Measurements from ENCODE around the gene CPXM2.

Gene CPXM2

DNA sequence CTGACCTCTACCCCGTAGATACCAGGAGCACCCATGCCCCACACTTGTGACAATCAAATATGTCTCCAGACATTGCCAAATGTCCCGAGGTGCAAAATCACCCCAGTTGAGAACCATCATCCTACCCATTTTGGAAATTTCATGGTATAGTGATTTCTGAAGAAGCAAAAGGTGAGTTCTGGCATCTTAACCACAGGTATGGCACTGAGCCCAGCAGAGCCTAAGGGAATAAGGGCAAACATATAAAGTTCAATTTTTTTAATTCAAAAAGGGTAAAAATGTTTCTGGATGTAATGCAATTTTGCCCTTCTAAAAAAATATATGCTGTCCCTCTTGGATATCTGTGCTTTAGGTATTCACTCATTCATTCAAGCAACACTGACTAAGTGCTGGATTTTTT is 30.5 kb upstream of the CPXM2 start:
- no peaks in the 10 kb centered on the region for H3K9me3 ChIP-seq (ENCODE audit: severe bottlenecking)
- peaks cover 61% of the 10 kb centered on the region for H3K27me3 ChIP-seq (ENCODE audit: insufficient read depth, low read depth, severe bottlenecking)
- no peak overlapping the region for H3K4me3 ChIP-seq (ENCODE audit: low read depth, low read length)
- H3K36me3 ChIP-seq, result no peaks in the 10 kb centered on the region
- TF ChIP-seq, protein P1, sequence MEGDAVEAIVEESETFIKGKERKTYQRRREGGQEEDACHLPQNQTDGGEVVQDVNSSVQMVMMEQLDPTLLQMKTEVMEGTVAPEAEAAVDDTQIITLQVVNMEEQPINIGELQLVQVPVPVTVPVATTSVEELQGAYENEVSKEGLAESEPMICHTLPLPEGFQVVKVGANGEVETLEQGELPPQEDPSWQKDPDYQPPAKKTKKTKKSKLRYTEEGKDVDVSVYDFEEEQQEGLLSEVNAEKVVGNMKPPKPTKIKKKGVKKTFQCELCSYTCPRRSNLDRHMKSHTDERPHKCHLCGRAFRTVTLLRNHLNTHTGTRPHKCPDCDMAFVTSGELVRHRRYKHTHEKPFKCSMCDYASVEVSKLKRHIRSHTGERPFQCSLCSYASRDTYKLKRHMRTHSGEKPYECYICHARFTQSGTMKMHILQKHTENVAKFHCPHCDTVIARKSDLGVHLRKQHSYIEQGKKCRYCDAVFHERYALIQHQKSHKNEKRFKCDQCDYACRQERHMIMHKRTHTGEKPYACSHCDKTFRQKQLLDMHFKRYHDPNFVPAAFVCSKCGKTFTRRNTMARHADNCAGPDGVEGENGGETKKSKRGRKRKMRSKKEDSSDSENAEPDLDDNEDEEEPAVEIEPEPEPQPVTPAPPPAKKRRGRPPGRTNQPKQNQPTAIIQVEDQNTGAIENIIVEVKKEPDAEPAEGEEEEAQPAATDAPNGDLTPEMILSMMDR (IDR thresholded peaks at IDR 0.05; ENCODE audit: low read depth, low read length), result no peak
- no peak for DNase-seq
- H3K27ac ChIP-seq, result no peak overlapping the region

DNA sequence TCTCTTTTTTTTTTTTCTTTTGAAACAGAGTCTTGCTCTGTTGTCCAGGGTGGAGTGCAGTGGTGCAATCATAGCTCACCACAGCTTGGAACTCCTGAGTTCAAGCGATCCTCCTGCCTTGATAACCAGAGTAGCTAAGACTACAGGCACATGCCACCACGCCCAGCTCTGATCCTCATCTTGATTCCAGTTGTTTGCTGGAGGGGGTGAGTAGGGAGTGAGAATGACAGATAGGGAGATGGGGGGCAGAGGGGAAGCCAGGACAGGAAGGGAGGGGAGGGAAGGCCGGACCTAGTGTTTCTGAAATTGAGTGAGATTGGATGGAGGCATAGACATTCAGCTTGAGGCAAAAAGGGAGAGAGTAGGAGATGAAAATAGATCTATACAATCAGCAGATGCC is 25.2 kb upstream of the CPXM2 start:
- no peaks in the 10 kb centered on the region for H3K36me3 ChIP-seq
- no peak overlapping the region for H3K27ac ChIP-seq
- no peak for DNase-seq

DNA sequence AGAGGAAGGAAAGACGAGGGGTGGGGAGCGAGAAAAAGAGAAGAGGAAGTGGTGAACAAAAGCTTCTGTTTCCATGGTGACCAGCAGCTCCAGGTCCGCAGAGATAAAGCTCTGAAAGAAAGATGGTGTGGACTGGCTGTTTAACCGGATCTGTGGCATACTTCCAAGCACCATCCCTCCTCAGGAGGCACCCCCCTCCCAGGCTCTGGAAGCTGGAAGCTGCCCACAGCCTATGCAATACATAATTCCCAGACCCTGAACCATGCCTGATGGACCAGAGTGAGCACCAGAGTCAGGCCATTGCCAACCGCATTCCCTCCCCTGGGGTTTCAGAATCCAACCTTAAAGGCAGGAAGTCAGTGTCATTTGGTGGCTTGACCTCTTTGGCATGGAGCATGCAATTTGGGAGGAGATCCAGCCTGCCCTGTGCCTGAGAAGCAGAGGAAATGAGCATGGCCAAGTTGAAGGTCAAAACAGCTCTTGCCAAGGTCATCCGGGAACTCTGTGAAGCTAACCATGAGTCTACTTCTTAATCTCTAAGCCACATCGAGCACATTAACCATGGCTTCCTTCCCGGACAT is 22.2 kb upstream of the CPXM2 start:
- Histone ChIP-seq H3K4me3 (ENCODE audit: low read depth, low read length) (no peak overlapping the region), H3K9me3 (ENCODE audit: severe bottlenecking) (peaks cover 4% of the 10 kb centered on the region), H3K27me3 (ENCODE audit: insufficient read depth, low read depth, severe bottlenecking) (peaks cover 83% of the 10 kb centered on the region), H3K27ac (no peak overlapping the region), H3K36me3 (no peaks in the 10 kb centered on the region)
- TF ChIP-seq, protein P1 (IDR thresholded peaks at IDR 0.05; ENCODE audit: low read depth, low read length), result no peak
- DNase-seq, result no peak

More for the DNA sequence above, 25.2 kb upstream of the CPXM2 start:
- no peaks in the 10 kb centered on the region for H3K9me3 ChIP-seq (ENCODE audit: severe bottlenecking)
- no peak overlapping the region for H3K4me3 ChIP-seq (ENCODE audit: low read depth, low read length)
- TF ChIP-seq, protein P1 (IDR thresholded peaks at IDR 0.05; ENCODE audit: low read depth, low read length), result no peak
- peaks cover 67% of the 10 kb centered on the region for H3K27me3 ChIP-seq (ENCODE audit: insufficient read depth, low read depth, severe bottlenecking)

DNA sequence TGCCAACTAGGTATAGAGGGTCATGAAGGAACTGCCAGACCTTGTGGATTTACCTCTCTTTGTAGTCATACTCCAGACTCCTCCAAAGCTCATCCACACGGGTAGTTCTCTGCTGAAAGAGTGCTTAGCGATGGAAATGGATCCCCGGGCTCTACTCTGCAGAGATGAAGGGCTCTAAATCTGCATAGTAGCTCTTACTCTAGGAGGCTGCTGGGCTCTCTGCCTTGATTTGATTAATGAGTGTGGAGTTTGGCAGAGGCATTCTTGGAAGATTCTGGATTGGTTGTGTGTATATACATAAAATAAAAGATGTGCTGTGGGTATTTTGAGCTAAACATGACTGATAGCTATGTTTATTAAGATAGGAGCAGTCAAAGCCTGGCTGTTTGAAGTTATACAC is 21.3 kb upstream of the CPXM2 start:
- Histone ChIP-seq H3K9me3 (ENCODE audit: severe bottlenecking) (peaks cover 4% of the 10 kb centered on the region), H3K36me3 (no peaks in the 10 kb centered on the region), H3K27me3 (ENCODE audit: insufficient read depth, low read depth, severe bottlenecking) (peaks cover 91% of the 10 kb centered on the region), H3K27ac (no peak overlapping the region), H3K4me3 (ENCODE audit: low read depth, low read length) (no peak overlapping the region)
- no peak for DNase-seq
- TF ChIP-seq, protein P1 (IDR thresholded peaks at IDR 0.05; ENCODE audit: low read depth, low read length), result no peak

DNA sequence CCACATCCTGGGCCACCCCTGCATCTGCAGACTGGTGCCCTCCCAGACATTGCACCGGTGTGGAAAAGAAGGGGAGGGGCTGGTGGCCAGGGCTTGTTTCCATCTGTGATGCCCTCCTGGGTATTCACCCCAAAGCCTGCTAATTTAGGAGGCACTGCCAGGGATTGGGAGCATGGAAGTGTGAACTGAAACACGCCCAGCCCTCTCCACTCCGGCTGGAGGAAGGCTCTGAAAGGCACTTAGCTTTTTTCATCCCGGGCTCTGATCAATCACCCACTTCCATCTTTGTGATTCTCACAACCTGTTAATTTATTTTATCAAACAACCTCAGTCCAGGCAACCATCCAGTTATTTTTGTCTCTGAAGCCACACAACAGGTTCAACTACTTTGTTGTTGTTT is 20.9 kb upstream of the CPXM2 start:
- peaks cover 92% of the 10 kb centered on the region for H3K27me3 ChIP-seq (ENCODE audit: insufficient read depth, low read depth, severe bottlenecking)

More for the DNA sequence above, 20.9 kb upstream of the CPXM2 start:
- Histone ChIP-seq H3K36me3 (no peaks in the 10 kb centered on the region), H3K9me3 (ENCODE audit: severe bottlenecking) (peaks cover 4% of the 10 kb centered on the region), H3K27ac (no peak overlapping the region), H3K4me3 (ENCODE audit: low read depth, low read length) (no peak overlapping the region)
- DNase-seq, result no peak
- TF ChIP-seq, protein P1 (IDR thresholded peaks at IDR 0.05; ENCODE audit: low read depth, low read length), result no peak

Measured in WERI-Rb-1 (cell line).